ENCODE results near the gene SETDB2. TPM values are rescaled to one million over a fixed set of nuclear protein-coding genes. Genes with fewer than 3 reads are reported as not detected.

SETDB2 gene
- total RNA-seq, 4 donors from 2014 or later, result 1.7 to 6.2 (median 4.6) TPM

DNA sequence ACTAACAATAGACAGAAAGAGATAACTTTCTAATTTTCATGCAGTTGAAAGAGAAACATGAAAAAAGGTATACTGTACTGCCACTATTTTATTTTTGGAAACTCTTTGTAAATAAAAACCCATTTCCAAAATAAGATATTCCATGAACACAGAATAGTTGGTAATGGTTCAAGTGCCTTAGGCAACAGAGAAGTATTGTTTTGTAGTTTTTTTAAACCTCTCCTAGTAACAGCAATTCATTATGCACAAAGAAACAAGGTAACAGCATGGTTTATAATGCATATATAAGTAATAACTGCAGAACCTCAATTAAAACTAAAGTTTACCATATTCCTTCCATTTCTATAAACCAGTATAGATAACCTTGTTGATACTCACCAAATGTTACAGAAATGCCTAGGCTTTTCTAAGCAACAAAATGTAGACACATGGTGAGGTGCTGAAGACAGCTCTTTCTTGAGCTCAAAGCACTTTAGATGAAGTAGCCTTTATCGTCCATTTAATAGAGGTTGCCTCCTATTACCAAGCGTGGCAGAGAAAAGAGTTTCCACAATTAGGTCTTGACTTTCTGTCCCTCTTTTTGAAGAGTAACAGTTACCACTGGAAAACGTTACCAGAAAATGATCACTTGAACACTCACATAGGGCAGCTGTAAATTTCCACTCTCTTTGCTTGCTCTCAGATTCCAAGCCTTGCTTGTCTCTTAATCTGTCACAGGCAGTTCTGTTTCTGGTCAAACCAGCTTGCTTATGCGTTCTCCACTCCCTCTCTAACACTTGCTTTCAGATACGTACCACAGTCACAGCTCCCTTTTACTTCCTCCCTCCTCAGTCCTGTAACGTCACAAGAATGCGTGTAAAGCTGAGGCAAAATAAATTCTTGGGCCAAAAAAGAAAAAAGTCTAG, 43.1 kb upstream of the SETDB2 start:
- DNase-seq (no peak), ATAC-seq (peak; percentile 83 to 87)
- intact Hi-C loops (cut with DNase I; ENCODE audit: low total_unique reads) (no loop called here), in situ Hi-C loops (cut with MboI; ENCODE audit: low sequenced_read_pairs in 4 of 4) (no loop called here)
- no peaks in the 10 kb centered on the region for H3K27me3 ChIP-seq
- peak overlapping the region; percentile 35 to 72 (median 58) for H3K27ac ChIP-seq
- peak overlapping the region; percentile 4 to 46 (median 34) for H3K4me3 ChIP-seq
- TF ChIP-seq POLR2A (IDR thresholded peaks at IDR 0.05), result peak in 1 of 2 donors; percentile 49
- TF ChIP-seq, protein P1, sequence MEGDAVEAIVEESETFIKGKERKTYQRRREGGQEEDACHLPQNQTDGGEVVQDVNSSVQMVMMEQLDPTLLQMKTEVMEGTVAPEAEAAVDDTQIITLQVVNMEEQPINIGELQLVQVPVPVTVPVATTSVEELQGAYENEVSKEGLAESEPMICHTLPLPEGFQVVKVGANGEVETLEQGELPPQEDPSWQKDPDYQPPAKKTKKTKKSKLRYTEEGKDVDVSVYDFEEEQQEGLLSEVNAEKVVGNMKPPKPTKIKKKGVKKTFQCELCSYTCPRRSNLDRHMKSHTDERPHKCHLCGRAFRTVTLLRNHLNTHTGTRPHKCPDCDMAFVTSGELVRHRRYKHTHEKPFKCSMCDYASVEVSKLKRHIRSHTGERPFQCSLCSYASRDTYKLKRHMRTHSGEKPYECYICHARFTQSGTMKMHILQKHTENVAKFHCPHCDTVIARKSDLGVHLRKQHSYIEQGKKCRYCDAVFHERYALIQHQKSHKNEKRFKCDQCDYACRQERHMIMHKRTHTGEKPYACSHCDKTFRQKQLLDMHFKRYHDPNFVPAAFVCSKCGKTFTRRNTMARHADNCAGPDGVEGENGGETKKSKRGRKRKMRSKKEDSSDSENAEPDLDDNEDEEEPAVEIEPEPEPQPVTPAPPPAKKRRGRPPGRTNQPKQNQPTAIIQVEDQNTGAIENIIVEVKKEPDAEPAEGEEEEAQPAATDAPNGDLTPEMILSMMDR (IDR thresholded peaks at IDR 0.05 in 4 of 5, conservative IDR thresholded peaks at IDR 0.05 in 1 of 5), result no peak
- no peaks in the 10 kb centered on the region for H3K36me3 ChIP-seq
- H3K4me1 ChIP-seq, result peaks cover 0 to 4% of the 10 kb centered on the region in 2 donors
- H3K9me3 ChIP-seq, result no peaks in the 10 kb centered on the region

DNA sequence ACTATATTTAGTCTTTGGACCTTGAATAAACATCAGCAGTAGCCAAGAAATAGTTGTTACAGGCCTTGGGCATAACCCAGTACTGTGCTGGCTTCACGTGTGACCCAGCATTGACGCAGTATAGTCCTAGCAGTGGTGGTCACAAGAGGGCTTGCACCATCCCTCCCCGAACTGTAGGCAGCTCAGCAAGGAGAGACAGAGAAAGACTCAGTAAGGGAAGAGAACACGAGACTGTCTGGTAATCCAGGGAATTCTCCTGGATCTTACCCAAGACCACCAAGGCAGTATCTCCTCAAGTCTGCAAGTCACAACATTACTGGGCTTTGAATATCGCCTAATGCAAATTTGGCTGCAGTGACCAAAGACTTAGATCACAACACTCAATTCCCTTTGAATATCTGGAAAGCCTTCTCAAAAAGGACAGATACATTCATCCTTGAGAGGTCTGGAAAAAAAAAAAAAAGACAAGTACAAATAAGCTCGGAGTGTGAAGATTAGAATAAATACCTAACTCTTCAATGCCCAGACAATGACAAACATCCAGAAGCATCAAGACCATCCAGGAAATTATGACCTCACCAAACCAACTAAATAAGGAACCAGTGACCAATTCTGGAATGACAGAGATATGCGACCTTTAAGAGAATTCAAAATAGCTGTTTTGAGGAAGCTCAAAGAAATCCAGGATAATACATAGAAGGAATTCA, 39.9 kb upstream of the SETDB2 start:
- DNase-seq, result no peak
- no peaks in the 10 kb centered on the region for H3K36me3 ChIP-seq
- H3K27me3 ChIP-seq, result no peaks in the 10 kb centered on the region
- H3K27ac ChIP-seq, result no peak overlapping the region
- no peaks in the 10 kb centered on the region for H3K9me3 ChIP-seq
- H3K4me3 ChIP-seq, result no peak overlapping the region
- in situ Hi-C loops (cut with MboI; ENCODE audit: low sequenced_read_pairs in 4 of 4) (no loop called here), intact Hi-C loops (cut with DNase I; ENCODE audit: low total_unique reads) (no loop called here)
- TF ChIP-seq POLR2A (IDR thresholded peaks at IDR 0.05), result no peak
- TF ChIP-seq, protein P1 (IDR thresholded peaks at IDR 0.05 in 4 of 5, conservative IDR thresholded peaks at IDR 0.05 in 1 of 5), result no peak
- peaks cover 0 to 4% of the 10 kb centered on the region in 2 donors for H3K4me1 ChIP-seq
- ATAC-seq, result no peak

DNA sequence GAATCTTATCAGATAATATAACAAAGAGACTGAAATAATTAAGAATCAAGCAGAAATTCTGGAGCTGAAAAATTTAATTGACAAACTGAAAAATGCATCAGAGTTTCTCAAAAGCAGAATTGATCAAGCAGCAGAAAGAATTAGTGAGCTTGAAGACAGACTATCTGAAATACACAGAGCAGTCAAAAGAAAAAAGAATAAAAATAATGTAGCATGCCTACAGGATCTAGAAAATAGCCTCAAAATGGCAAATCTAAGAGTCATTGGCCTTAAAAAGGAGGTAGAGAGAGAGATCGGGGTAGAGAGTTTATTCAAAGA, 39.4 kb upstream of the SETDB2 start:
- Histone ChIP-seq H3K27ac (no peak overlapping the region), H3K4me1 (peaks cover 0 to 4% of the 10 kb centered on the region in 2 donors), H3K9me3 (no peaks in the 10 kb centered on the region), H3K4me3 (no peak overlapping the region), H3K27me3 (no peaks in the 10 kb centered on the region), H3K36me3 (no peaks in the 10 kb centered on the region)
- no peak for ATAC-seq
- DNase-seq, result no peak
- intact Hi-C loops (cut with DNase I; ENCODE audit: low total_unique reads), result no loop called here
- no peak for TF ChIP-seq POLR2A (IDR thresholded peaks at IDR 0.05)
- TF ChIP-seq, protein P1 (IDR thresholded peaks at IDR 0.05 in 4 of 5, conservative IDR thresholded peaks at IDR 0.05 in 1 of 5), result no peak
- in situ Hi-C loops (cut with MboI; ENCODE audit: low sequenced_read_pairs in 4 of 4), result no loop called here

DNA sequence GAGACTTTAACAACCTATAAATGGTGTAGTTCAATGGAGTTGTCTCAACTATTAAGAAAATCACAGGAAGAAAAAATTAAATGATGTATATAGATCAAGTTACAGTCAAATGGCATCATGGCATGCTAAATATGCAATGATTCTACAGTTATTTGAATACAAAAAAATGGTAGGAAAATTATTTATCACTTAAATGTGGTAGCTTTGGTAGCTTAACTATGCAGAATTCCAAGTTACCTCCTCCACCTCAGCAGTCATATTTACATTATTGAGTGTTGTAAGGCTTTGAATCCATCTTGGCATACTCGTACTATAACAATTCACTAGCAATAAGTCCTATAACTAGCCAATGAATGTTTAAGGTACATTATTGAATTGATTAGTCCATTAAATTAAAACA, 37.0 kb upstream of the SETDB2 start:
- Histone ChIP-seq H3K4me1 (peaks cover 0 to 8% of the 10 kb centered on the region in 2 donors), H3K4me3 (no peak overlapping the region), H3K27ac (no peak overlapping the region), H3K36me3 (no peaks in the 10 kb centered on the region), H3K9me3 (no peaks in the 10 kb centered on the region), H3K27me3 (no peaks in the 10 kb centered on the region)
- DNase-seq, result no peak
- in situ Hi-C loops (cut with MboI; ENCODE audit: low sequenced_read_pairs in 4 of 4), result no loop called here
- ATAC-seq, result no peak
- no peak for TF ChIP-seq POLR2A (IDR thresholded peaks at IDR 0.05)
- TF ChIP-seq, protein P1 (IDR thresholded peaks at IDR 0.05 in 4 of 5, conservative IDR thresholded peaks at IDR 0.05 in 1 of 5), result no peak
- intact Hi-C loops (cut with DNase I; ENCODE audit: low total_unique reads), result no loop called here
